ENCODE measurements around the gene SBSN.

GRCh38 chr19:35553385-35554000, 25.4 kb upstream of the SBSN start:
- no peak for TF ChIP-seq POLR2AphosphoS5 (IDR thresholded peaks at IDR 0.05)
- no peak for TF ChIP-seq CTCF (IDR thresholded peaks at IDR 0.05)
- no peak for TF ChIP-seq EP300 (IDR thresholded peaks at IDR 0.05)
- TF ChIP-seq POLR2A (IDR thresholded peaks at IDR 0.05): no peak

Data from gastroesophageal sphincter (tissue), 3 donors.